Measurements from ENCODE around the gene PLEKHG3.

GRCh38 chr14:64743061-64743460 lies 38.8 kb downstream of the PLEKHG3 start:
- TF ChIP-seq CTCF (IDR thresholded peaks at IDR 0.05; ENCODE audit: low read length) (no peak), EZH2 (optimal IDR thresholded peaks at IDR 0.05; ENCODE audit: low read depth, low read length) (no peak), EZH2phosphoT487 (IDR thresholded peaks at IDR 0.05; ENCODE audit: low read length) (no peak)

Data from MM.1S (cell line).